Activated T-cell treated with anti-CD3 and anti-CD28 coated beads for 1 hour (primary cell): ENCODE data around the gene IQSEC3.

Source experiments
- DNase-seq: peaks from one replicate; pipeline ENCODE4 v3.0.0-alpha.2; 2020; ENCODE audit warnings: low read depth

The IQSEC3 gene

DNA sequence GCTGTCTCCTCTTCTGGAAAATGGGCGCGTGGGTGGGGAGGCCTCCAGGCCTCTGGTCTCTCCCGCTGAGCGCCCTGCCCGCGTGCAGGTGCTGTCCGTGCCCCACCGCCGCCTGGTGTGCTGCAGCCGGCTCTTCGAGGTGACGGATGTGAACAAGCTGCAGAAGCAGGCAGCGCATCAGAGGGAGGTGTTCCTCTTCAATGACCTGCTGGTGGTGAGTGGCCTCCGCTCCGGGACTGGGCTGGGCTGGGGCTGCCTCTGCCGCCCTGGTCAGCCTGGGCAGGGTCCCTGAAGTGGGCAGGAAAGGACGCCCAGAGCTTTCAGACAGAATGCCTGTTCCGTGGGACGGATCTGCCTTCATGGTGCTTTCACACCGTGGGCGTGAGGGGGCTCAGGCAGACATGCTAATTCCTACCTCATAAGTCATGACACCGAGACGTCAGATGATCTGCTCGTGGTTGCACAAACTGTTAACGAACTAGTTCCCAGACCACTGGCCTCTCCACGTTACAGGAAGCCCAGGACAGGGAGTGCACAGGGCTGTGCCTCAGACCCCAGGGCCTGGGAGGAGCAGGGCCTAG lies 96.9 kb downstream of the IQSEC3 start:
- DNase-seq: no peak

- DNase-seq: no peak
Observed at GRCh38 chr12:164207-164606, 97.6 kb downstream of the IQSEC3 start.

GRCh38 chr12:165862-166368 lies 99.3 kb downstream of the IQSEC3 start:
- DNase-seq: no peak

- no peak for DNase-seq
Observed at GRCh38 chr12:166425-167075, 100.0 kb downstream of the IQSEC3 start.

DNA sequence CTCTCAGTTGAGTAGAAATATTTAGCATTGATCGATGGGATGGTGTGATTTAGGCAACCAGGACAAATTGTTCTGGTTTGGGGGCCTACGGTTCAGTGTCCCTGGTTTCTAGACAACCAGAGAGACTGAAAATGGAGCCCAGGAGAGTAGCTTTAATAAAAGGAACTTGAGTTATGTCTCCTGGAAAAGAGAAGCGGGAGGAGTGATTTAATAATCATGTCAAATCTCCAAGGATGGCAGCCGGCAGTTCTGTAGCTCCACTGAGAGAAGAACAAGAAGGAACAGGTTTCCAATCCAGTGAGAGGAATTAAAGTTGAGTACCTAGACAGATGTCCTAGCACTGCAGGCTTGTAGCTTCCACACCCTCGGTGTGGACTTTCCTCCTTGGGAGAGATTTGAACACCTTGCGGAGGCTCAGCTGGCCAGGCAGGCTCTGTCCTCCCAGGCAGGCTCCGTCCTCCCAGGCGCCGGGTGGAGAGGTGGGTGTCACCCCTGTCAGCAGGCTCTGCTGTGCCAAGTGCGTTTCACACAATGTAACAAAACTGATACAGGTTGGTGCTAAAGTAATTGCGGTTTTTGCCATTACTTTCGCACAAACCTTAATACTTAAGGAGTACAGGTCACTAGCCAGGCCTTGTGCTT lies 101.5 kb downstream of the IQSEC3 start:
- no peak for DNase-seq

DNA sequence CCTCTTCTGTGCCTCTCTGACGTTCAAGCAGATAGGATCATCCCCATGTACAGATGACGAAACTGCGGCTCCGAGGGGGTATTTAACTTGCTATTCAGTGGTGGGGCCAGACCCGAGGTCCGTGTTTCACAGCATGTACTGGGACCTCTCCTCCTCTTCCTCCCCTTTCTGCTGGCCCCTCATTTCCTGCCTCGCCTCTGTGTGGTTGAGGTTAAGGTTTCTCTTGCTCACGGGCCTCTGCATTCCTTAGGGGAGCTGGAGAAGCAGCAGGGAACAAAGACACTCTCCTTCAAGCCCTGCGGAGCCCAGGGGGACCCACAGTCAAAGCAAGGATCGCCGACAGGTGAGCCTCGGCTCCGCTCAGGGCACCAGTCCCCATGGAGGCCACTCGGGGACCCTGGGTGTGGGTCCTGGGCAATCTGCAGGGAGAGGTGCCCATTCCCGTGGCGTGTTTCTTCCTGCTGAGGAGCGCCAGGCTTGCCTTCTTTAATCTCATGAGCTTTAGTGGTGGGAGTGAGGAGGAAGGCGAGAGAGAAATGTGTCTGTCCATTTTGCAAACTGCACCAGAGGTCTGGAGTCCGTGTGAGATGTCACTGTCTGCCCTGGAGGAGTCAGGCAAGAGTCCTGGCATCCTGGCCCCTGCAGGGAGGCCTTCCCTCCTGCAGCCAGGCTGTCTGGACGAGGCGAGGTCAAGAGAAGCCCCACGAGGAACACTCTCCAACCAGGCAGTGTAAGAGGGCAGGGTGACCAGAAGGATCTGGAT lies 102.4 kb downstream of the IQSEC3 start:
- DNase-seq: no peak

GRCh38 chr12:169528-170370 lies 103.2 kb downstream of the IQSEC3 start:
- no peak for DNase-seq

DNA sequence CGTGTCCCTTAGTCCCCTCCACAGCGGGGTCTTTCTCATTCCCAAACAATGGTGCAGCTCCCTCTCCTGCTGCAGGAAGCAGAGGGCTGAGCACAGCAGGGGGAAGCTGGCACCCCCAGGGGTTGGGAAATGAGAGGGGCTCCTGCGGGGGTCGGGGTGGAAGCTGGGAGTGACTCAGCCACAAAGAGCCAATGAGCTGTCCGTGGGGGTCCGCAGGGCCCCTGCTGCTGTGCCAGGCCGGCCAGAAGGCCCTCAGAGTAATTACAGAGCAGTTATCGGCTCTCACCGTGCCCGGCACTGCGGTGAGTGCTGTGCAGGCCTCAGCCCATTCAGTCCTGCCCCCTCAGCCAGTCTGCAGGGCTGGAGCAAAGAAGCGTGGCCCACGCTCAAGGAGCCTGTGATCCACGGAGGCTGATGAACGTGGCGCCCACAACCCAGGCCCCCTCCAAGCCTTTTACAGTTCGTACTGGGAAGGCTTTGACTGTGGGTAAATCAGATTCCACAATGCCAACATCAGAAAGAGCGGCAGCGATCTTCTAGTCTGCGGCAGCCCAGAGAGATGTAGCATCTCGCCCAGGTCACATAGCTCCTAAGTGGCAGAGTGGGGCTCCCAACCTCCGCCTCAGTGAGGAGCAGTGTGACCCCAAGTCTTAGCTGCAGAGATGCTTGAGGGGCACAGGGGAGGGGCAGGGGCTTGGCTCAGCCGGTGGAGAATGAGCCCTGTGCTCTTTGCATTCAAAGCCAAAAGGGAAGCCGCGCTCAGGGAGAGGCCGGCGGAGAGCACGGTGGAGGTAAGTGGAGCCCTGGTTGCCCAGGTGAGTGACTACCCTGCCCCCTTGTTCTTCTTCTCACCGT lies 104.0 kb downstream of the IQSEC3 start:
- no peak for DNase-seq

DNA sequence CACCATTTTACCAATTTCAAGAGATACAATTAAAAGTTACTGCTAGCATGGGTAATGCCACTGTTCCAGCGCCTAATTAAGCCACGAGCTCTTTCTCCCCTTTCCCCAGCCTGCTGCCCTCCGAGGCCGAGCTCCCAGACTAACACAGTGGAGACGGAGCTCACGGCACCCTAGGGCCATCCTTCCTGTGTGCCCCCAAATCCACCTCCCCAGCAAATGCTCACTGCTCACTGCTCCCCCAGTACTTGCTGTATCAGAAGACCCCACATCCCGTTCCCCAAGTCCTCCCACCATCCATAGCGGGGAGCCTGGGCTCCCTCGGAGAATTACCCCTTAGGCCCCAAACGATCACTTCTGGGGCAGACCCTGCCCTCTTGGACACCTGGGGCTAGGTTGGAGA lies 104.7 kb downstream of the IQSEC3 start:
- no peak for DNase-seq

DNA sequence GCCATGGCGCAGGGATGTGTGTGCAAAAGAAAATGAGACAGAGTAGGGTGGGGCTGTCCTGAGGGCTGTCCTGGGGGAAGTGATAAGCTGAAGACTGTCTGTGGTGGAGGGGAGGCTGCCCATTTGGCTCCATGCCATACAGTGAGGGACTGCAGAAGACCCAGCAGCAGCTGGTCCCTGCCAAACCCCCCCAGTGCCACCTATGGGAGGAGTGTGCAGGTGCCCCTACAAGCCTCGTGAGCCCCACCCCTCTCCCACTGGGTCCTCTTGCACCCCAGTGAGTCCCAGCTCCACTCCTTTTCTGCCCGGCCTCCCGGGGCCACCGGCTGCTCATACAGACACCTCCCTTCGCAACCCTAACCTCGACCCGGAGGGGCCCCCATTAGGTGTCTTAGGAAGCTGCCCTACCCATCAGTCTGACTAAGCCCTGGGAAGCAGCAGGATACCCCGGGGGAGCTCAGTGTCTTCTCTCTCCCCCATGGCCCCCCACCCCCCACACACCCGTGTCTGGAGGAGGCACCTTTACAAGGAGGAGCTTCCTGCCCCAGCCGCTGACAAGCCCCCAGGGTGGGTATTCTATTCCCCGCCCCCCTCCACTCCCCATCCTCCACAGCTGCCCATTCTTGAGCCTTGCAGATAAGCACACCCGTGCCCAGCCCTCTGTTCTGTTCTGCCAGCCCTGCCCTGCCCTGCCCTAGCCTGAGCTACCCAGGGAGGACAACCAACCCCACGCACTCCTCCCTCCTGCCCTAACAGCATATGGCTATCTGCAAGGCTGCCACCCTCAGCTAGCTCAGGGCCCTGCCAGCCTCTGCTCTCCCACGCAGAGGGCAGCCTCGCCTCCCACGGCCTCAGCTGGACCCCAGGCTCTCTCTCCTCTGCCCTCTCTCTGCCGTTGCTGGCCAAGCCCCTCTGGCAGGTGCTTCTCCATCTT lies 105.4 kb downstream of the IQSEC3 start:
- DNase-seq: no peak

GRCh38 chr12:172732-173161 lies 106.2 kb downstream of the IQSEC3 start:
- no peak for DNase-seq

GRCh38 chr12:174124-174523 lies 107.6 kb downstream of the IQSEC3 start:
- no peak for DNase-seq

GRCh38 chr12:174596-174995 lies 108.0 kb downstream of the IQSEC3 start:
- no peak for DNase-seq

DNA sequence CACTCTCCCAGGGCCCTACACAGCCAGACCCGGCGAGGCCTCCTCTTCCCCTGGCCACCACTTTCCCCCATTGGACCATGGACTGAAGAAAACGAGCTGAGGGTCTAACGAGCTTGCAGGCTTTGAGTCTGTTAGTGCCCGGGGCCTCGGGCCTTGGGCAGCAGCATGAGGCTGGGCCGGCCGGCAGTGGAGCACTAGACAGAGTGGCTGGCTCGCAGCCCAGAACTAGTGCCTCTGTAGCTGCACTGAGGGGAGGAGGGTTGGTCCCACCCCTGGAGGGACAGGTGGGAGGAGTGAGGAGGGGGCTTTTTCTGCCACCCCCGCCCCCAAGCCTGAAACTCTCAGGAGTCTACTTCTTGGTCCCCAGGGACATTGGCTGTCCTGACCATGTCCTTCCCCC lies 108.7 kb downstream of the IQSEC3 start:
- DNase-seq: no peak

DNA sequence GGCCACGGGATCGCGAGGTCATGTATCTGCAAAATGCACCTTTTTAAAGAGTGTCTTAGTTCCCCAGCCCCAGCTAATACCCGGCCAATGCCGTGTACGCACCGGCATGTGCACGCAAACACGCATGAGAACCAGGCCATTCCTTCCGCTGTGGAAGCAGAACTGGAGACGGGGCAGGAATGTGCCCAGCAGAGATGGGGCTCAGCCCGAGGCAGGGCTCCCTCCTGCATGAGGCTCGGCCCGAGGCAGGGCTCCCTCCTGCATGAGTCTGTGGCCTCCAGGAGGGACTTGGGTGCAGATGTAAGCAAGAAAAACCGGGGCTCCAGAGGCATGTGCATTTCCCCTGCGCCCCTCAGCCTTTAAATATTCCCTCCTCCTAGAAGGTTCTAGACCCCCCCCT lies 109.2 kb downstream of the IQSEC3 start:
- no peak for DNase-seq

DNA sequence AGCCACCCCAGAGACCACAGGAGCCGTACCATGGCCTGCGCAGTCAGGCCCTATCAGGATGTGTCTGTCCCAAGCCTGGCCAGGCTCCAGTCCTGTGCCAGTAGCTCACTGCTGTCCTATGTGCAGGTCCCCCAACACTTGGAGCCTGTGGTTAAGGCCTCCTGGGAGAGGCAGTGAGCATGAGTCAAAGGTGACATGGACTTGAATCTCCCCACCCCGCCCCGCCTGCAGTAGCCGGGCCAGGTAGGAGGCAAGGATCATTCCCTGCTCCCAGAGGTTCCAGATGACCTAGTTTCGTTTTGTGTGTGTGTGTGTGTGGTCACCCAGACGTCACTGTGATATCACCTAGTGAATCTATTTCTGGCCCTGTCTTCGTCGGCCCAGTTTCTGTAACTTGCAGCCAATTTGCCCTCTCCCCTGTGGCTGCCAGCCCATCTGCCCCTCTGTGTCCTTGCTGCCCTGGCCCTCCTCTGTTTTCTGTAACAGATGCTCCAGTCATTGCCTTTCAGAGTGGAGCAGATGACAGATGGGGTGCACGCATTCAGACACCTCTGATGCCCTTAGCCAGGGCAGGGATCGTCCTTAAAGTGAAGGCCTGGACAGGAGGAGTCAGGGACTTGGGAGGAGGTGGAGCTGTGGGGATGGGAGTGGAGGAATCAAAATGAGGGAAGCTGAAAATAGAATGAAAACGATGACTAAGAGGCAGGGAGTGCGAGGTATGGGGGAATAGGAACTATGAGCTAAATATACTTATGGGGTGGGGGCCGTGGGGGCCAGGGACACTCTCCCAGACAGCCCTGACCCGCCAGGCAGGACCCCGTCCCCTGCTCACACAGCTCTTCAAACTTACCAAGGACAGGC lies 110.0 kb downstream of the IQSEC3 start:
- no peak for DNase-seq

- no peak for DNase-seq
Observed at GRCh38 chr12:177336-177979, 110.9 kb downstream of the IQSEC3 start.
